ENCODE results near the gene CCDC14. TPM values are rescaled to one million over a fixed set of nuclear protein-coding genes. Genes with fewer than 3 reads are reported as not detected.

The CCDC14 gene
- total and polyA plus RNA-seq, 9 of the 15 experiments (the other 6 are each of a cell fraction or from before 2014, with no cell fraction given), result 18.6 to 107 (median 57.3) TPM

DNA sequence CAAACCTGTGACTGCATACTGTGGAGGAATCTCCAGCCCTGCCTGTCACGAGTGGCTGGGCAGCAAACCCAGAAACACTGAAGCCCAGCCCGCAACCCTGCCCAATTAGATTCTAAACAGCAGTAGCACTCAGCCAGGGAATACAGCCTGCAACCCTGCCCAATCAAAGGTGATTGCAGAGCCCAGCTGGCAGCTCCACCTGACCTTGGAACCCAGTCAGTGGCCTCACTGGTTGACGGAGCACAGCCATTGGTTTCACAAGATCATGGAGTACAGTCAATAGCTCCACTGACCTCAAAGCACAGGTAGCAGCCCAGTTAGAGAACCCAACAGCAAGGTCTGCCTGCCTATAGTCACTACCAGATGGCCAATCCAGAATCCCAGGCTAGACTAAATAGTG lies 41.7 kb downstream of the CCDC14 start (continued):
- no peak for TF ChIP-seq THRB (CRISPR knock-in tag; conservative IDR thresholded peaks at IDR 0.05)
- TF ChIP-seq RERE (CRISPR knock-in tag; IDR thresholded peaks at IDR 0.05; ENCODE audit: borderline replicate concordance), result no peak
- TF ChIP-seq ARHGAP35 (IDR thresholded peaks at IDR 0.05; ENCODE audit: partially characterized antibody), result no peak
- no peak for TF ChIP-seq CEBPB (tag; IDR thresholded peaks at IDR 0.05)
- no peak for TF ChIP-seq ARID4B (CRISPR knock-in tag; IDR thresholded peaks at IDR 0.05)
- TF ChIP-seq, protein P1, sequence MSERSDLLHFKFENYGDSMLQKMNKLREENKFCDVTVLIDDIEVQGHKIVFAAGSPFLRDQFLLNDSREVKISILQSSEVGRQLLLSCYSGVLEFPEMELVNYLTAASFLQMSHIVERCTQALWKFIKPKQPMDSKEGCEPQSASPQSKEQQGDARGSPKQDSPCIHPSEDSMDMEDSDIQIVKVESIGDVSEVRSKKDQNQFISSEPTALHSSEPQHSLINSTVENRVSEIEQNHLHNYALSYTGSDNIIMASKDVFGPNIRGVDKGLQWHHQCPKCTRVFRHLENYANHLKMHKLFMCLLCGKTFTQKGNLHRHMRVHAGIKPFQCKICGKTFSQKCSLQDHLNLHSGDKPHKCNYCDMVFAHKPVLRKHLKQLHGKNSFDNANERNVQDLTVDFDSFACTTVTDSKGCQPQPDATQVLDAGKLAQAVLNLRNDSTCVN (CRISPR knock-in tag; IDR thresholded peaks at IDR 0.05), result no peak
- no peak for TF ChIP-seq HDAC2 (IDR thresholded peaks at IDR 0.05)
- no peak for TF ChIP-seq NR2C2 (CRISPR knock-in tag; IDR thresholded peaks at IDR 0.05)
- no peak for TF ChIP-seq NR2C2 (tag; IDR thresholded peaks at IDR 0.05)
